Mesenchymal stem cell (in vitro differentiated cells and primary cell): ENCODE measurements around the gene COX10.
A peak's percentile ranks its signal among the peaks of the same experiment; 100 is the strongest.

ENCODE experiments used
- DNase-seq: peaks from one replicate; pipeline ENCODE4 v3.0.0-alpha.2; 2013
- H2AFZ ChIP-seq: one replicate; pipeline ENCODE4 v1.6.1; 2013; ENCODE audit warnings: low read depth, mild to moderate bottlenecking, control low read depth, inconsistent platforms, low read length, moderate library complexity
- H2AK5ac ChIP-seq: 2 replicates; pipeline ENCODE4 v1.6.1; 2013; ENCODE audit warnings: low read length, moderate library complexity, mild to moderate bottlenecking, inconsistent platforms; ENCODE audit not compliant: severe bottlenecking
- H2BK120ac ChIP-seq: one replicate; pipeline ENCODE4 v1.6.1; 2013; ENCODE audit warnings: low read depth, mild to moderate bottlenecking, inconsistent platforms, low read length, moderate library complexity
- H2BK12ac ChIP-seq, 2 experiments: one replicate each; pipeline ENCODE4 v1.6.1; 2013; ENCODE audit warnings: inconsistent platforms in 2 of 2, low read length in 2 of 2, mild to moderate bottlenecking in 2 of 2, moderate library complexity in 2 of 2, control low read depth in 1 of 2
- H2BK15ac ChIP-seq: one replicate; pipeline ENCODE4 v1.6.1; 2013; ENCODE audit warnings: mild to moderate bottlenecking, low read depth, inconsistent platforms; ENCODE audit not compliant: poor library complexity, severe bottlenecking
- H2BK5ac ChIP-seq: 2 replicates; pipeline ENCODE4 v1.6.1; 2013; ENCODE audit warnings: low read depth, mild to moderate bottlenecking, low read length, control low read depth, inconsistent platforms; ENCODE audit not compliant: poor library complexity, severe bottlenecking
- H3K14ac ChIP-seq, 2 experiments: one replicate each; pipeline ENCODE4 v1.6.1; 2013; ENCODE audit warnings: inconsistent platforms in 2 of 2, low read length in 2 of 2, control low read depth in 1 of 2, mild to moderate bottlenecking in 1 of 2, moderate library complexity in 1 of 2
- H3K18ac ChIP-seq, 2 experiments: one replicate each; pipeline ENCODE4 v1.6.1; 2013; ENCODE audit warnings: inconsistent platforms in 2 of 2, low read length in 2 of 2, control low read depth in 1 of 2, low read depth in 1 of 2, mild to moderate bottlenecking in 1 of 2
- H3K23ac ChIP-seq, 2 experiments: one replicate each; pipeline ENCODE4 v1.6.1; 2013; ENCODE audit warnings: inconsistent platforms in 2 of 2, low read length in 2 of 2, mild to moderate bottlenecking in 2 of 2, moderate library complexity in 2 of 2, control low read depth in 1 of 2
- H3K27ac ChIP-seq: 2 replicates; pipeline ENCODE4 v1.5.1; 2013; ENCODE audit warnings: mild to moderate bottlenecking, moderate library complexity, low read length, control low read depth, inconsistent platforms; ENCODE audit not compliant: poor library complexity, severe bottlenecking
- H3K27me3 ChIP-seq, 2 experiments: 2 replicates each; pipeline versions ENCODE4 v1.6.1 to v1.7.0; 2013; ENCODE audit warnings: low read length in 2 of 2, mild to moderate bottlenecking in 2 of 2, moderate library complexity in 2 of 2, control low read depth in 1 of 2, inconsistent platforms in 1 of 2; ENCODE audit not compliant: control insufficient read depth in 1 of 2, insufficient read depth in 1 of 2
- H3K36me3 ChIP-seq, 2 experiments: 2 replicates each; pipeline versions ENCODE4 v1.6.1 to v1.7.0; 2013; ENCODE audit warnings: low read length in 2 of 2, control low read depth in 1 of 2, inconsistent platforms in 1 of 2, low read depth in 1 of 2, mild to moderate bottlenecking in 1 of 2; ENCODE audit not compliant: insufficient read depth in 2 of 2, control insufficient read depth in 1 of 2
- H3K4ac ChIP-seq, 2 experiments: one replicate each; pipeline ENCODE4 v1.6.1; 2013; ENCODE audit warnings: inconsistent platforms in 2 of 2, low read length in 2 of 2, mild to moderate bottlenecking in 2 of 2, moderate library complexity in 2 of 2, control low read depth in 1 of 2, low read depth in 1 of 2
- H3K4me1 ChIP-seq: 2 replicates; pipeline ENCODE4 v1.6.1; 2013; ENCODE audit warnings: low read depth, low read length, control low read depth; ENCODE audit not compliant: control insufficient read depth, insufficient read depth
- H3K4me2 ChIP-seq: 2 replicates; pipeline ENCODE4 v1.6.1; 2013; ENCODE audit warnings: low read length, mild to moderate bottlenecking, inconsistent platforms; ENCODE audit not compliant: poor library complexity, severe bottlenecking
- H3K4me3 ChIP-seq, 2 experiments: 2 replicates each; pipeline versions ENCODE4 v1.5.1 to v1.7.0; 2013; ENCODE audit warnings: low read length in 2 of 2, mild to moderate bottlenecking in 2 of 2, control low read depth in 1 of 2, low read depth in 1 of 2; ENCODE audit not compliant: insufficient read depth in 1 of 2
- H3K79me1 ChIP-seq: replicated peaks from 2 replicates; pipeline ENCODE4 v1.6.1; 2013; ENCODE audit warnings: mild to moderate bottlenecking, control low read depth, low read length, inconsistent platforms; ENCODE audit not compliant: poor library complexity, severe bottlenecking
- H3K9ac ChIP-seq: 2 replicates; pipeline ENCODE4 v1.7.0; 2013; ENCODE audit warnings: mild to moderate bottlenecking, low read length, moderate library complexity
- H3K9me3 ChIP-seq: 2 replicates; pipeline ENCODE4 v1.7.0; 2013; ENCODE audit warnings: mild to moderate bottlenecking, low read length; ENCODE audit not compliant: control insufficient read depth
- H4K8ac ChIP-seq: one replicate; pipeline ENCODE4 v1.6.1; 2013; ENCODE audit warnings: inconsistent platforms, mild to moderate bottlenecking, low read length, moderate library complexity
- H4K91ac ChIP-seq: one replicate; pipeline ENCODE4 v1.6.1; 2013; ENCODE audit warnings: mild to moderate bottlenecking, low read length, inconsistent platforms
- WGBS: methylation state at CpG from one replicate; pipeline ENCODE4 v1.1.7; 2013; ENCODE audit warnings: mixed read lengths; 5-methylcytosine and 5-hydroxymethylcytosine counted together

Gene COX10

DNA sequence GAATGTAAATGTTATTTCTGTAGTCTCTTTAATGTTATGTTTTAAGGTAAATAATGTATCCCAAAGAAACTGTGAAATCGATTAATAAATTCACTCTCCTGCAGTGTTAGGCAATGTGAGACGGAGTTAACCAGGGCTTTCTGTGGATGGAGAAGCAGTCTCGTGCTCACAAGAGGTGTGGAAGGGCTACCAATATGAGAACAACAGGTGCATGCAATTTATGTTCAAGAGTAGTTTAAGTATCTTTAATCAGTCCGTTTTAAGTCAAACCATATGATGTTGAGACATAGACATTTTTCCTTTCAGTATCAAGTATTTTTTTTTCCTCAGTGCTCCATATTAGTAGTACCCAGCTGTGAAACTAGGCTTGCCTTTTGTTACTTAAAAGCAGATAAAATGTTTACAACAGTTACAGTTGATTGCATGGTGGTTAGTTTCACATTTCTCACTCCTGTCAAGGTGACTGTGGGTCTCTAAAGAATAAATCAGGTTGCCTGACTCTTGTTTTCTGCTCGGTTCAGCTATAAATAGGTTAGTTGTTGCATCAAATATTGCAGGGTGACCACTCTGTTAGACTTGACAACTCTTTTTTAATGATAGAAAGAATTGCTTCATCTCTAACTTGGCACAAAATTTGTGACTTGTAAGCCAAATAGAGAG is 54.4 kb downstream of the COX10 start:
- H4K8ac ChIP-seq: no peak overlapping the region
- DNase-seq: no peak
- no peak overlapping the region for H3K27ac ChIP-seq
- no peak overlapping the region for H2BK12ac ChIP-seq
- no peak overlapping the region for H3K4me2 ChIP-seq
- no peak overlapping the region for H2AK5ac ChIP-seq
- no peaks in the 10 kb centered on the region for H3K9me3 ChIP-seq
- no peak overlapping the region for H2AFZ ChIP-seq
- H3K27me3 ChIP-seq: no peaks in the 10 kb centered on the region
- no peak overlapping the region for H2BK120ac ChIP-seq
- H2BK15ac ChIP-seq: no peak overlapping the region
- H3K79me1 ChIP-seq: peaks cover 19% of the 10 kb centered on the region
- WGBS: 89% methylated on average over 4 of the region's 5 CpGs
- H4K91ac ChIP-seq: no peak overlapping the region
- H3K4ac ChIP-seq: no peak overlapping the region
- peaks cover 1% of the 10 kb centered on the region for H3K4me1 ChIP-seq
- H3K9ac ChIP-seq: no peak overlapping the region
- H3K14ac ChIP-seq: no peak overlapping the region
- H3K18ac ChIP-seq: no peak overlapping the region
- H3K23ac ChIP-seq: no peak overlapping the region
- no peak overlapping the region for H2BK5ac ChIP-seq
- H3K36me3 ChIP-seq: no peaks in the 10 kb centered on the region
- no peak overlapping the region for H3K4me3 ChIP-seq

DNA sequence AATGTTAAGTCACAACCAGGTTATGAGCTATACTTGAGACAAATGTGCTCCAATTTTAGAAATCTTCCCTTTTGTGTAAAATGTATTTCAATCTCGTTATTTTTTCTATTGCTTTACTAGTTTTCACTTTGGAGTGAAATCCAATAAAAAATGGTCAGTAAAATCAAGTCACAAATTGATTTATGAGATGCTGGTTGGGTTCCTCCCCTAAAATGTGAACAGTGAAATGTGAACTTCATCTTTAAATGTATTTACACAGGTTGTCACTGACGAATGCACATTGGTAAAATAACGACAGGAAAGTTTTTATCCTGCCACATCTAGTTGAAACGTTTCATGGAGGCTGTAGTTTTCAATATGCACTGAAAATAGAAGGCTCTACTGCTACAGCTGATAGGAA is 55.5 kb downstream of the COX10 start:
- H3K14ac ChIP-seq: no peak overlapping the region
- H3K4ac ChIP-seq: no peak overlapping the region
- H2AFZ ChIP-seq: no peak overlapping the region
- H3K27ac ChIP-seq: no peak overlapping the region
- DNase-seq: no peak
- H3K4me2 ChIP-seq: no peak overlapping the region
- H3K9me3 ChIP-seq: no peaks in the 10 kb centered on the region
- no peak overlapping the region for H2BK120ac ChIP-seq
- H3K79me1 ChIP-seq: peaks cover 17% of the 10 kb centered on the region
- no peaks in the 10 kb centered on the region for H3K27me3 ChIP-seq
- no peak overlapping the region for H3K23ac ChIP-seq
- no peak overlapping the region for H4K8ac ChIP-seq
- no peaks in the 10 kb centered on the region for H3K36me3 ChIP-seq
- no peak overlapping the region for H2BK12ac ChIP-seq
- peaks cover 1% of the 10 kb centered on the region for H3K4me1 ChIP-seq
- no peak overlapping the region for H4K91ac ChIP-seq
- H3K9ac ChIP-seq: no peak overlapping the region
- no peak overlapping the region for H2BK15ac ChIP-seq
- no peak overlapping the region for H2AK5ac ChIP-seq
- H3K4me3 ChIP-seq: no peak overlapping the region
- no peak overlapping the region for H3K18ac ChIP-seq
- H2BK5ac ChIP-seq: no peak overlapping the region
- 84% methylated on average over 3 of the region's 4 CpGs for WGBS

DNA sequence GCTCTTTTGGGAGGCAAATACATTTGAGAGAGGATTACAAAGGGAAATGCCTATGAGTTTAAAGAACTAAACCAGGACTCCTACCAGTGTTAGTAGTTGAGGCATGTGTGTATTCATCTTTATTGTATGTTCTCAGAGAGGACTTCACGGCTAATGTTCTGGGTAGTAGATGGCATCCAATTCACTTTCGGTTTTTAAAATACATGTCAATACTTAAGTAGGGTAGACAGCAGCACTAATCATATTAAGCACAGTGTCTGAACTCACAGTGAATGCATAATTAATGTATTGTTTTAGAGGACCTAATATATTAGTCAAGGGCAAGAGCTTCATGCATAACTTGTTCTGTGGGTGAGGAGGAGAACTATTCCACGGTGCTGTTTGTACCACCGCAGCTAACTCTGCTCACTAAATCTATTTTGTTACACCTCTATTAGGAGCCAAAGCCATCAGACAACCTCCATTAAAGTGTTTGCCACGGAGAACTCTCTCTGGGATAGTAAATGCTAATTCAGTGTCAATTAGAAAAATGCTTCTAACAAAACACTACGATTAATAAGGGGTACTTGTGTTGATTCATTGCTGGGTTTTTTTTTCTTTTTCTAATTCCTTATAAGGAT is 56.3 kb downstream of the COX10 start:
- H2AK5ac ChIP-seq: no peak overlapping the region
- no peak overlapping the region for H3K4ac ChIP-seq
- no peak for DNase-seq
- no peak overlapping the region for H2BK12ac ChIP-seq
- no peak overlapping the region for H2BK120ac ChIP-seq
- no peaks in the 10 kb centered on the region for H3K9me3 ChIP-seq
- H3K4me1 ChIP-seq: peaks cover 1% of the 10 kb centered on the region
- H3K23ac ChIP-seq: no peak overlapping the region
- no peak overlapping the region for H2AFZ ChIP-seq
- no peak overlapping the region for H3K14ac ChIP-seq
- no peak overlapping the region for H4K8ac ChIP-seq
- H3K27ac ChIP-seq: no peak overlapping the region
- no peak overlapping the region for H4K91ac ChIP-seq
- H3K79me1 ChIP-seq: peaks cover 17% of the 10 kb centered on the region
- peak overlapping the region in 1 of 2 experiments; percentile 58 for H3K4me3 ChIP-seq
- peak overlapping the region; percentile 42 for H3K9ac ChIP-seq
- H3K36me3 ChIP-seq: no peaks in the 10 kb centered on the region
- H3K27me3 ChIP-seq: no peaks in the 10 kb centered on the region
- H3K4me2 ChIP-seq: no peak overlapping the region
- no peak overlapping the region for H2BK15ac ChIP-seq
- H3K18ac ChIP-seq: no peak overlapping the region
- no peak overlapping the region for H2BK5ac ChIP-seq
- 66% methylated on average over 3 of the region's 6 CpGs for WGBS

DNA sequence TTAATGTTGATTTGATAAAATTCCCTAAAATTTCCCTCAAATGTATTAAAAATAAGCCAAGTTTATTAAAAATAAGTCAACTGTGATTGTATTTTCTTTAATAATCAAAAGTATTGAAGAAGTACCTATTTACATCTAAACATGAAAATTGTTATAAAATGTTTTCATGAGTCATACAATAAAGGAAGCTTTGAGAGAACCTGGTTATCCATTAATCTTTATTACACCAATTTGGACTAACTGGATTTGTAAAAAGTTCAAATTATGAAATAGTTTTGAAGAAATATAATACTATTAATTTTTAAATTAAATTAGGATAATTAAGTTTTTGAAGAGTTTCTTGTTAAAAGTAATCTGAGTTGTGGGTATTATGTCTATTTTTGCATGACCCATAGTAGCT is 63.8 kb downstream of the COX10 start:
- no peaks in the 10 kb centered on the region for H3K36me3 ChIP-seq
- no peak overlapping the region for H4K91ac ChIP-seq
- no peak overlapping the region for H3K4me2 ChIP-seq
- no peak for DNase-seq
- no peak overlapping the region for H3K14ac ChIP-seq
- no peaks in the 10 kb centered on the region for H3K27me3 ChIP-seq
- H2BK5ac ChIP-seq: no peak overlapping the region
- H3K4ac ChIP-seq: no peak overlapping the region
- no peak overlapping the region for H2AK5ac ChIP-seq
- H2BK12ac ChIP-seq: no peak overlapping the region
- H4K8ac ChIP-seq: no peak overlapping the region
- H3K9me3 ChIP-seq: no peaks in the 10 kb centered on the region
- no peak overlapping the region for H3K4me3 ChIP-seq
- H3K27ac ChIP-seq: no peak overlapping the region
- no peak overlapping the region for H3K23ac ChIP-seq
- H3K18ac ChIP-seq: no peak overlapping the region
- H3K9ac ChIP-seq: no peak overlapping the region
- H2BK15ac ChIP-seq: no peak overlapping the region
- no peak overlapping the region for H2AFZ ChIP-seq
- H2BK120ac ChIP-seq: no peak overlapping the region
- no peaks in the 10 kb centered on the region for H3K4me1 ChIP-seq
- peaks cover 9% of the 10 kb centered on the region for H3K79me1 ChIP-seq
